WERI-Rb-1 (cell line): Measurements from ENCODE around the gene GIGYF2.
"Not testable (repeated sequence)": the region's sequence is repeated elsewhere in the genome, so short reads cannot be mapped to it uniquely, and the experiment has no call there.

Source experiments
- DNase-seq: peaks from one replicate; pipeline ENCODE4 v3.0.0-alpha.2; 2020
- H3K27ac ChIP-seq: fragments of 250-450 bp; sonication (Bioruptor Pico); 2 replicates; pipeline ENCODE4 v1.5.1; 2020; ENCODE audit warnings: mild to moderate bottlenecking, moderate library complexity
- H3K27me3 ChIP-seq: fragments of 250-450 bp; sonication (Bioruptor Pico); 2 replicates; pipeline ENCODE4 v1.5.1; 2021; ENCODE audit warnings: mild to moderate bottlenecking, low read depth, moderate library complexity; ENCODE audit not compliant: insufficient read depth, severe bottlenecking
- H3K36me3 ChIP-seq: fragments of 250-450 bp; sonication (Bioruptor Pico); 2 replicates; pipeline ENCODE4 v1.5.1; 2020; ENCODE audit warnings: mild to moderate bottlenecking, moderate library complexity
- H3K4me3 ChIP-seq: 2 replicates; pipeline ENCODE4 v1.5.1; 2011; ENCODE audit warnings: low read depth, mild to moderate bottlenecking, control low read depth, low read length
- H3K9me3 ChIP-seq: fragments of 250-450 bp; sonication (Bioruptor Pico); 2 replicates; pipeline ENCODE4 v1.5.1; 2021; ENCODE audit warnings: mild to moderate bottlenecking, moderate library complexity; ENCODE audit not compliant: severe bottlenecking
- CTCF ChIP-seq: IDR thresholded peaks from 2 replicates; pipeline ENCODE4 v1.5.1; 2011; ENCODE audit warnings: low read depth, mild to moderate bottlenecking, control low read depth, inconsistent platforms, low read length

The GIGYF2 gene

DNA sequence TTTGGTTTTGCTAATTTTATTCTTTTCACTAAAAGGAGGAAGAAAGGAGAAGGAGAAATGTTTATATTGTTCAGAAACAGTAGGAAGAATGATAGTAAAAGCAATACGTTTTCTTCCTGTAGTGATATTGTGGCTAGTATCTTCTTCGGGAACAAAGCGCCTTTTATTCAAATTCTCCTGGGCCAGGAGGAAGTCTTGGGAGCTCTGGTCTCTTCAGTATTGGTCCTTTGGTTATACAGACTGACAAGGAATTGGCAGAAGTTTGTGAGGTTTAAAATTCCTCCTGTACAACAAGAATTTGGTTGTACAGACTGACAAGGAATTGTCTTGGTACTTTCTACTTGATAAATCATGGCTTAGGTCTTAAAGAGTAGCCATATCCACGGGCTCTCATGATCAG lies 9.9 kb downstream of the GIGYF2 start:
- peaks cover 54% of the 10 kb centered on the region for H3K36me3 ChIP-seq
- no peak for DNase-seq
- no peak for TF ChIP-seq CTCF
- H3K9me3 ChIP-seq, result no peaks in the 10 kb centered on the region
- no peaks in the 10 kb centered on the region for H3K27me3 ChIP-seq
- H3K4me3 ChIP-seq, result no peak overlapping the region
- no peak overlapping the region for H3K27ac ChIP-seq

DNA sequence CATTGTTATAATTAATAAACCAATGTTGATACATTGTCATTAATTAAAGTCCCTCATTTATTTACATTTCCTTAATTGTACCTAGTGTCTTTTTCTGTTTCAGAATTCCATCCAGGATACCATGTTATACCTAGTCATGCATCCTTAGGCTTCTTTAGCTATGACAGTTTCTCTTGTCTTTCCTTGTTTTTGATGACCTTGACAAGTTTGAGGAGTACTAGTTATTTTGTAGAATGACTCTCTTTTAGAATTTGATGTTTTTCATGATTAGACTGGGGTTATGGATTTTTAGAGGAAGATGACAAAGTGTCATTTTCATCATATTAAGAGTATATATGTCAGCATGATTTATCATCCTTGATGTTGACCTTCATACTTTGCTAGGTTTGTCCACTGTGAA lies 16.4 kb downstream of the GIGYF2 start:
- no peaks in the 10 kb centered on the region for H3K27me3 ChIP-seq
- no peak for TF ChIP-seq CTCF
- H3K27ac ChIP-seq, result no peak overlapping the region
- H3K9me3 ChIP-seq, result no peaks in the 10 kb centered on the region
- no peak for DNase-seq
- H3K4me3 ChIP-seq, result no peak overlapping the region
- peaks cover 18% of the 10 kb centered on the region for H3K36me3 ChIP-seq

GRCh38 chr2:232714969-232715368 lies 17.8 kb downstream of the GIGYF2 start:
- Histone ChIP-seq H3K36me3 (peaks cover 10% of the 10 kb centered on the region), H3K9me3 (no peaks in the 10 kb centered on the region)

DNA sequence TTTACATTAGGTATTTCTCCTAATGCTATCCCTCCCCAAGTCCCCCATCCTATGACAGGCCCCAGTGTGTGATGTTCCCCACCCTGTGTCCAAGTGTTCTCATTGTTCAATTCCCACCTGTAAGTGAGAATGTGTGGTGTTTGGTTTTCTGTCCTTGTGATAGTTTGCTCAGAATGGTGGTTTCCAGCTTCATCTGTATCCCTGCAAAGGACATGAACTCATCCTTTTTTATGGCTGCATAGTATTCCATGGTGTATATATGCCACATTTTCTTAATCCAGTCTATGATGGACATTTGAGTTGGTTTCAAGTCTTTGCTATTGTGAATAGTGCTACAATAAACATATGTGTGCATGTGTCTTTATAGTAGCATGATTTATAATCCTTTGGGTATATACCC lies 22.9 kb downstream of the GIGYF2 start:
- not testable (repeated sequence) for H3K4me3 ChIP-seq, H3K27ac ChIP-seq, H3K9me3 ChIP-seq, H3K27me3 ChIP-seq, DNase-seq
- peaks cover 15% of the 10 kb centered on the region for H3K36me3 ChIP-seq

More at GRCh38 chr2:232714969-232715368, 17.8 kb downstream of the GIGYF2 start:
- no peak overlapping the region for H3K27ac ChIP-seq
- no peak overlapping the region for H3K4me3 ChIP-seq
- H3K27me3 ChIP-seq, result no peaks in the 10 kb centered on the region
- no peak for DNase-seq
- no peak for TF ChIP-seq CTCF

GRCh38 chr2:232721261-232721660 lies 24.1 kb downstream of the GIGYF2 start:
- Histone ChIP-seq H3K9me3 (no peaks in the 10 kb centered on the region), H3K27ac (no peak overlapping the region), H3K4me3 (no peak overlapping the region), H3K27me3 (no peaks in the 10 kb centered on the region), H3K36me3 (peaks cover 19% of the 10 kb centered on the region)
- no peak for TF ChIP-seq CTCF
- DNase-seq, result no peak

DNA sequence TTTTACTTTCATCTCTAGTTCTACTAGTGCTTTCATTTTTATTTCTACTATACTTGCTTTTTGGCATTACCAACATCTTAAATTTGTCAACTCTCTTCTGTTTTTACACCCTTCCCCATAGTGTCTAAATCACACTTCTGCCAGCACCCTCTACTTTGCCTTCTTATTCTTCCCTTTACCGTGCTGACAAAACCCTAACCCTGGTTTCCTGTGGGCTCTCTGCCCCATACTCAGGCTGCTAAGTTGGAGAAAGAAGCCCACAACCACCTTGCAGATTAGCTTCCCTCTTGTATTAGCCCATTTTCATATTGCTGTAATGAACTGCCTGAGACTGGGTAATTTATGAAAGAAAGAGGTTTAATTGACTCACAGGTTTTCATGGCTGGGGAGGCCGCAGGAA lies 24.8 kb downstream of the GIGYF2 start:
- Histone ChIP-seq H3K9me3 (no peaks in the 10 kb centered on the region), H3K27me3 (no peaks in the 10 kb centered on the region), H3K27ac (no peak overlapping the region), H3K4me3 (no peak overlapping the region), H3K36me3 (peaks cover 23% of the 10 kb centered on the region)
- no peak for TF ChIP-seq CTCF
- DNase-seq, result no peak
